ENCODE data around the gene ERICH6B. TPM values are rescaled to one million over a fixed set of nuclear protein-coding genes. Genes with fewer than 3 reads are reported as not detected.

ERICH6B gene
- total and polyA plus RNA-seq, 2 experiments from 2014 or later: not detected

DNA sequence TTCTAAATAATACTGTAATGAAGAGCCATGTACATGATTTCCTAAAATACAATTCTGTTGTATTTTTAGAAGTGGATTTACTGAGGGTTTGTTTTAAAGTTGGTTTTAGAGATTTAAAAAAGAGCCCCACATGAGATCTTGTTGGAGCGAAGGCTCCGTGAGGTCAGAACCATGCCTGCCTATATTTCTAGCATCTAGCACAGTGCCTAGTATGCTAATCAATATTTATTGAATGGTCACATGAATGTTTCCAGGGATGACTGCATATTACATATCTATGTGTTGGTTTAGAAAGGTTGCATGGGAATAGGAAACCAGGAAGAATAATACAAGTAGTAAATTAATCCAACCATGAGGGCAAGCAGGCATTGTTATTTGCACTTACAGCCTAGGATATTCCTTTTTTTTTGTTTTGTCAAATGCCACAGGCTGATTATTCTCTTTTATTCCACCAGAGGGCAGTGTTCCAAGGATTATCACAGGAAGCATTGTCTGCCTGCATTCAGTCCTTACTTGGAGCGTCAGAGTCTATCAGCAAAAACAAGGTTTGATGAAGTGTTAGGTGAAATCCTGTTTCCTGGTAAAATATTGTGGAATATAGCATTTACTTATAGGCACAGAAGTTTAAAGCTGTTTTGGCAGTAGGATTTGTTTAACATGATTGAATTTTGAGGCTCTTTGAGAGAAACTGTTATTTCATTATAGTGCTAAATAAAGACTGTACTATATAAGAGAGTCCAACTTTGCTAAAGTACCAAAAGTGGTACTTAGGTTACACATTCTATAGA, 104.0 kb downstream of the ERICH6B start:
- H3K79me2 ChIP-seq (replicated peaks; ENCODE audit: insufficient read depth): no peaks in the 10 kb centered on the region

More for the DNA sequence above, 104.0 kb downstream of the ERICH6B start:
- no peak overlapping the region for H3K4me3 Mint-ChIP-seq
- Histone ChIP-seq H3F3A (replicated peaks; ENCODE audit: low read depth) (no peaks in the 10 kb centered on the region), H3K4me3 (no peak overlapping the region), H3K9me2 (ENCODE audit: insufficient read depth) (no peaks in the 10 kb centered on the region), H3K27me3 (ENCODE audit: insufficient read depth) (no peaks in the 10 kb centered on the region), H4K20me1 (replicated peaks; ENCODE audit: insufficient read depth) (peaks cover 9% of the 10 kb centered on the region), H3K4me2 (no peak overlapping the region), H3K4me1 (ENCODE audit: insufficient read depth) (no peaks in the 10 kb centered on the region), H2AFZ (no peak overlapping the region), H3K36me3 (ENCODE audit: insufficient read depth) (peaks cover 15% of the 10 kb centered on the region; the same call in 1 of the 2 replicates), H3K27ac (ENCODE audit: low read depth) (no peak overlapping the region)
- H3K9me3 Mint-ChIP-seq: no peaks in the 10 kb centered on the region
- peaks cover 36% of the 10 kb centered on the region for H3K36me3 Mint-ChIP-seq (ENCODE audit: low read depth)
- no peak overlapping the region for H3K27ac Mint-ChIP-seq
- TF ChIP-seq POLR2AphosphoS5 (IDR thresholded peaks at IDR 0.05; ENCODE audit: low read depth) (no peak), EZH2 (IDR thresholded peaks at IDR 0.05; ENCODE audit: low read depth, unreplicated experiment) (no peak), CTCF (conservative IDR thresholded peaks at IDR 0.05; ENCODE audit: low read depth in 2 of 2) (peak; percentile 81 to 94), ZNF462 (CRISPR knock-in tag; IDR thresholded peaks at IDR 0.05) (no peak), ZNF114 (CRISPR knock-in tag; IDR thresholded peaks at IDR 0.05) (no peak), ETS1 (IDR thresholded peaks at IDR 0.05) (no peak), ZNF331 (CRISPR knock-in tag; IDR thresholded peaks at IDR 0.05; ENCODE audit: low read depth) (no peak), CREB1 (CRISPR knock-in tag; IDR thresholded peaks at IDR 0.05; ENCODE audit: low read depth) (no peak)
- H3K4me1 Mint-ChIP-seq: no peaks in the 10 kb centered on the region
- DNase-seq (ENCODE audit: low spot score) (peak; percentile 85), ATAC-seq (peak; percentile 73)
- no peaks in the 10 kb centered on the region for H3K27me3 Mint-ChIP-seq (ENCODE audit: insufficient read depth, low read depth, poor library complexity)
